Measurements from ENCODE around the gene MLLT10.

The MLLT10 gene

DNA sequence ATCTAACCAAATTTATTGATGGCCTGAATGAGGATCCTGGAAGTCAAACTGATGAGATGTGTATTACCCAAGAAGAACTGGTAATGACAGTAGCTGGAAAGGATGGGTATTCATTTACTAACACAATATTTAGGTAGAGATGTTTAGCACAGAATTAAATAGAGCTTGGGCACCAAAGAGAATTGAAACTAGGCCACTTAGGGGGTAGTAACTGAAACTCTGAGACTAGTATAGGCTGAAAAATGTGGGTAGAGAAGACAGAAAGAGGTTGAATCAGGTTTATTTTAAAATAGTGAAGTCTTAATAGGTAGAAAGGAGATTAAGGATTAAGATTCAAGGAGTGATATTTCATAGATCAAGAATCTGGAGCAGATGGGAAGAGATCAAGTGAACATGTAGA lies 155.8 kb downstream of the MLLT10 start:
- ATAC-seq = no peak
- TF ChIP-seq PPARA (CRISPR knock-in tag; IDR thresholded peaks at IDR 0.05; ENCODE audit: borderline replicate concordance) (no peak), OSR1 (CRISPR knock-in tag; IDR thresholded peaks at IDR 0.05) (no peak), GLIS3 (CRISPR knock-in tag; IDR thresholded peaks at IDR 0.05) (no peak), ZFP3 (CRISPR knock-in tag; IDR thresholded peaks at IDR 0.05) (no peak), ESRRG (CRISPR knock-in tag; IDR thresholded peaks at IDR 0.05) (no peak), RARB (CRISPR knock-in tag; IDR thresholded peaks at IDR 0.05) (no peak), ZNF565 (CRISPR knock-in tag; conservative IDR thresholded peaks at IDR 0.05; ENCODE audit: low read depth) (no peak), TOX (CRISPR knock-in tag; IDR thresholded peaks at IDR 0.05; ENCODE audit: borderline replicate concordance) (no peak), CSDC2 (CRISPR knock-in tag; IDR thresholded peaks at IDR 0.05) (no peak)
- TF ChIP-seq, protein P1, sequence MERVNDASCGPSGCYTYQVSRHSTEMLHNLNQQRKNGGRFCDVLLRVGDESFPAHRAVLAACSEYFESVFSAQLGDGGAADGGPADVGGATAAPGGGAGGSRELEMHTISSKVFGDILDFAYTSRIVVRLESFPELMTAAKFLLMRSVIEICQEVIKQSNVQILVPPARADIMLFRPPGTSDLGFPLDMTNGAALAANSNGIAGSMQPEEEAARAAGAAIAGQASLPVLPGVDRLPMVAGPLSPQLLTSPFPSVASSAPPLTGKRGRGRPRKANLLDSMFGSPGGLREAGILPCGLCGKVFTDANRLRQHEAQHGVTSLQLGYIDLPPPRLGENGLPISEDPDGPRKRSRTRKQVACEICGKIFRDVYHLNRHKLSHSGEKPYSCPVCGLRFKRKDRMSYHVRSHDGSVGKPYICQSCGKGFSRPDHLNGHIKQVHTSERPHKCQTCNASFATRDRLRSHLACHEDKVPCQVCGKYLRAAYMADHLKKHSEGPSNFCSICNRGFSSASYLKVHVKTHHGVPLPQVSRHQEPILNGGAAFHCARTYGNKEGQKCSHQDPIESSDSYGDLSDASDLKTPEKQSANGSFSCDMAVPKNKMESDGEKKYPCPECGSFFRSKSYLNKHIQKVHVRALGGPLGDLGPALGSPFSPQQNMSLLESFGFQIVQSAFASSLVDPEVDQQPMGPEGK (CRISPR knock-in tag; IDR thresholded peaks at IDR 0.05; ENCODE audit: borderline replicate concordance) = no peak
- TF ChIP-seq, protein P2, sequence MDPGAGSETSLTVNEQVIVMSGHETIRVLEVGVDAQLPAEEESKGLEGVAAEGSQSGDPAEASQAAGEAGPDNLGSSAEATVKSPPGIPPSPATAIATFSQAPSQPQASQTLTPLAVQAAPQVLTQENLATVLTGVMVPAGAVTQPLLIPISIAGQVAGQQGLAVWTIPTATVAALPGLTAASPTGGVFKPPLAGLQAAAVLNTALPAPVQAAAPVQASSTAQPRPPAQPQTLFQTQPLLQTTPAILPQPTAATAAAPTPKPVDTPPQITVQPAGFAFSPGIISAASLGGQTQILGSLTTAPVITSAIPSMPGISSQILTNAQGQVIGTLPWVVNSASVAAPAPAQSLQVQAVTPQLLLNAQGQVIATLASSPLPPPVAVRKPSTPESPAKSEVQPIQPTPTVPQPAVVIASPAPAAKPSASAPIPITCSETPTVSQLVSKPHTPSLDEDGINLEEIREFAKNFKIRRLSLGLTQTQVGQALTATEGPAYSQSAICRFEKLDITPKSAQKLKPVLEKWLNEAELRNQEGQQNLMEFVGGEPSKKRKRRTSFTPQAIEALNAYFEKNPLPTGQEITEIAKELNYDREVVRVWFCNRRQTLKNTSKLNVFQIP (CRISPR knock-in tag; IDR thresholded peaks at IDR 0.05; ENCODE audit: borderline replicate concordance, low read depth) = no peak
- TF ChIP-seq, protein P3, sequence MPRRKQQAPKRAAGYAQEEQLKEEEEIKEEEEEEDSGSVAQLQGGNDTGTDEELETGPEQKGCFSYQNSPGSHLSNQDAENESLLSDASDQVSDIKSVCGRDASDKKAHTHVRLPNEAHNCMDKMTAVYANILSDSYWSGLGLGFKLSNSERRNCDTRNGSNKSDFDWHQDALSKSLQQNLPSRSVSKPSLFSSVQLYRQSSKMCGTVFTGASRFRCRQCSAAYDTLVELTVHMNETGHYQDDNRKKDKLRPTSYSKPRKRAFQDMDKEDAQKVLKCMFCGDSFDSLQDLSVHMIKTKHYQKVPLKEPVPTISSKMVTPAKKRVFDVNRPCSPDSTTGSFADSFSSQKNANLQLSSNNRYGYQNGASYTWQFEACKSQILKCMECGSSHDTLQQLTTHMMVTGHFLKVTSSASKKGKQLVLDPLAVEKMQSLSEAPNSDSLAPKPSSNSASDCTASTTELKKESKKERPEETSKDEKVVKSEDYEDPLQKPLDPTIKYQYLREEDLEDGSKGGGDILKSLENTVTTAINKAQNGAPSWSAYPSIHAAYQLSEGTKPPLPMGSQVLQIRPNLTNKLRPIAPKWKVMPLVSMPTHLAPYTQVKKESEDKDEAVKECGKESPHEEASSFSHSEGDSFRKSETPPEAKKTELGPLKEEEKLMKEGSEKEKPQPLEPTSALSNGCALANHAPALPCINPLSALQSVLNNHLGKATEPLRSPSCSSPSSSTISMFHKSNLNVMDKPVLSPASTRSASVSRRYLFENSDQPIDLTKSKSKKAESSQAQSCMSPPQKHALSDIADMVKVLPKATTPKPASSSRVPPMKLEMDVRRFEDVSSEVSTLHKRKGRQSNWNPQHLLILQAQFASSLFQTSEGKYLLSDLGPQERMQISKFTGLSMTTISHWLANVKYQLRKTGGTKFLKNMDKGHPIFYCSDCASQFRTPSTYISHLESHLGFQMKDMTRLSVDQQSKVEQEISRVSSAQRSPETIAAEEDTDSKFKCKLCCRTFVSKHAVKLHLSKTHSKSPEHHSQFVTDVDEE (CRISPR knock-in tag; IDR thresholded peaks at IDR 0.05) = no peak

DNA sequence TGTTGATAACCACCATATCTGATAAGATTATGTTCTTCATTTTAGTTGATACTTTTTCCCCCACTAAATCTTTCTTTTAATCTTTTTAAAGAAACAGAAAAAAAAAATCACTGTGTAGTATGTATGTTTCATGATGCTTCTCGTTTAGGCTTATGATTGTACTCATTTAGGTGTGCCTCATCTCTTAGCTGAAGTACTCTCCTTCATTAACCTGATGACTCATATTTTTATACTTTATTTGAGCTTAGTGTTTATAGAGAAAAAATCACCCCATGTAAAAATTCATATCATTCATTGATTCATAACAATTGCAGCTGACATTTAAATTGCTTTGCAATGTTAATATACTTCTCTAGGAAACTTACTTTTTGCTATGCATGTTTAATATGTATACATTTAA lies 158.9 kb downstream of the MLLT10 start:
- ATAC-seq = no peak
- TF ChIP-seq TCF4 (CRISPR knock-in tag; IDR thresholded peaks at IDR 0.05; ENCODE audit: borderline replicate concordance) (no peak), ZNF565 (CRISPR knock-in tag; conservative IDR thresholded peaks at IDR 0.05; ENCODE audit: low read depth) (no peak), ZNF8 (CRISPR knock-in tag; IDR thresholded peaks at IDR 0.05) (no peak), ZFP30 (CRISPR knock-in tag; IDR thresholded peaks at IDR 0.05) (no peak), PPARA (CRISPR knock-in tag; IDR thresholded peaks at IDR 0.05; ENCODE audit: borderline replicate concordance) (no peak), ZC3H10 (CRISPR knock-in tag; IDR thresholded peaks at IDR 0.05) (no peak), ISL1 (CRISPR knock-in tag; IDR thresholded peaks at IDR 0.05) (no peak), ZFP3 (CRISPR knock-in tag; IDR thresholded peaks at IDR 0.05) (no peak), ZNF70 (CRISPR knock-in tag; IDR thresholded peaks at IDR 0.05) (no peak), SNAI2 (CRISPR knock-in tag; IDR thresholded peaks at IDR 0.05) (no peak), TOX (CRISPR knock-in tag; IDR thresholded peaks at IDR 0.05; ENCODE audit: borderline replicate concordance) (no peak), CSDC2 (CRISPR knock-in tag; IDR thresholded peaks at IDR 0.05) (no peak), ARNTL (CRISPR knock-in tag; IDR thresholded peaks at IDR 0.05; ENCODE audit: borderline replicate concordance, low read depth) (no peak), GLIS3 (CRISPR knock-in tag; IDR thresholded peaks at IDR 0.05) (no peak)
- TF ChIP-seq, protein P4, sequence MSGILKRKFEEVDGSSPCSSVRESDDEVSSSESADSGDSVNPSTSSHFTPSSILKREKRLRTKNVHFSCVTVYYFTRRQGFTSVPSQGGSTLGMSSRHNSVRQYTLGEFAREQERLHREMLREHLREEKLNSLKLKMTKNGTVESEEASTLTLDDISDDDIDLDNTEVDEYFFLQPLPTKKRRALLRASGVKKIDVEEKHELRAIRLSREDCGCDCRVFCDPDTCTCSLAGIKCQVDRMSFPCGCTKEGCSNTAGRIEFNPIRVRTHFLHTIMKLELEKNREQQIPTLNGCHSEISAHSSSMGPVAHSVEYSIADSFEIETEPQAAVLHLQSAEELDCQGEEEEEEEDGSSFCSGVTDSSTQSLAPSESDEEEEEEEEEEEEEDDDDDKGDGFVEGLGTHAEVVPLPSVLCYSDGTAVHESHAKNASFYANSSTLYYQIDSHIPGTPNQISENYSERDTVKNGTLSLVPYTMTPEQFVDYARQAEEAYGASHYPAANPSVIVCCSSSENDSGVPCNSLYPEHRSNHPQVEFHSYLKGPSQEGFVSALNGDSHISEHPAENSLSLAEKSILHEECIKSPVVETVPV (CRISPR knock-in tag; IDR thresholded peaks at IDR 0.05) = no peak
- TF ChIP-seq, protein P3 (CRISPR knock-in tag; IDR thresholded peaks at IDR 0.05) = no peak
- TF ChIP-seq, protein P5, sequence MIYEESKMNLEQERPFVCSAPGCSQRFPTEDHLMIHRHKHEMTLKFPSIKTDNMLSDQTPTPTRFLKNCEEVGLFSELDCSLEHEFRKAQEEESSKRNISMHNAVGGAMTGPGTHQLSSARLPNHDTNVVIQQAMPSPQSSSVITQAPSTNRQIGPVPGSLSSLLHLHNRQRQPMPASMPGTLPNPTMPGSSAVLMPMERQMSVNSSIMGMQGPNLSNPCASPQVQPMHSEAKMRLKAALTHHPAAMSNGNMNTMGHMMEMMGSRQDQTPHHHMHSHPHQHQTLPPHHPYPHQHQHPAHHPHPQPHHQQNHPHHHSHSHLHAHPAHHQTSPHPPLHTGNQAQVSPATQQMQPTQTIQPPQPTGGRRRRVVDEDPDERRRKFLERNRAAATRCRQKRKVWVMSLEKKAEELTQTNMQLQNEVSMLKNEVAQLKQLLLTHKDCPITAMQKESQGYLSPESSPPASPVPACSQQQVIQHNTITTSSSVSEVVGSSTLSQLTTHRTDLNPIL (CRISPR knock-in tag; IDR thresholded peaks at IDR 0.05; ENCODE audit: low read depth) = no peak
